GM23338 (cell line): ENCODE data around the gene PDE7B. TPM values are rescaled to one million over a fixed set of nuclear protein-coding genes. Genes with fewer than 3 reads are reported as not detected.

Experiments used
- ATAC-seq: fragments of 200-7000 bp; cut with Tn5 transposase; 3 replicates; pipeline ENCODE4 v1.9.1; 2020
- DNase-seq: peaks from one replicate; pipeline ENCODE4 v3.0.0-alpha.2; 2015; ENCODE audit warnings: low spot score
- H2AFZ ChIP-seq: fragments of 200-600 bp; sonication (generic); 2 replicates; pipeline ENCODE4 v1.8.0; 2016; ENCODE audit warnings: antibody characterized with exemption, mild to moderate bottlenecking, moderate library complexity
- H3F3A ChIP-seq: fragments of 200-600 bp; sonication (generic); replicated peaks from 2 replicates; pipeline ENCODE4 v1.8.0; 2017; ENCODE audit warnings: antibody characterized with exemption, mixed run types, low read depth
- H3K27ac ChIP-seq: fragments of 200-600 bp; sonication (generic); 2 replicates; pipeline ENCODE4 v1.6.1; 2016; ENCODE audit warnings: low read depth
- H3K27me3 ChIP-seq: fragments of 200-600 bp; sonication (generic); 2 replicates; pipeline ENCODE4 v1.8.0; 2016; ENCODE audit warnings: mild to moderate bottlenecking, mixed run types, moderate library complexity; ENCODE audit not compliant: insufficient read depth
- H3K36me3 ChIP-seq: fragments of 200-600 bp; sonication (generic); 2 replicates; pipeline ENCODE4 v1.8.0; 2016; ENCODE audit warnings: mild to moderate bottlenecking; ENCODE audit not compliant: insufficient read depth
- H3K4me1 ChIP-seq: fragments of 200-600 bp; sonication (generic); 2 replicates; pipeline ENCODE4 v1.8.0; 2016; ENCODE audit warnings: mild to moderate bottlenecking, moderate library complexity; ENCODE audit not compliant: insufficient read depth
- H3K4me2 ChIP-seq: fragments of 200-600 bp; sonication (generic); 2 replicates; pipeline ENCODE4 v1.7.1; 2017; ENCODE audit warnings: mixed run types
- H3K4me3 ChIP-seq: fragments of 200-600 bp; sonication (generic); 2 replicates; pipeline ENCODE4 v1.6.1; 2016; ENCODE audit warnings: mixed run types
- H3K79me2 ChIP-seq: fragments of 200-600 bp; sonication (generic); replicated peaks from 2 replicates; pipeline ENCODE4 v1.8.0; 2017; ENCODE audit warnings: mild to moderate bottlenecking; ENCODE audit not compliant: insufficient read depth
- H3K9me2 ChIP-seq: fragments of 200-600 bp; sonication (generic); 2 replicates; pipeline ENCODE4 v1.8.0; 2017; ENCODE audit not compliant: insufficient read depth
- H4K20me1 ChIP-seq: fragments of 200-600 bp; sonication (generic); replicated peaks from 2 replicates; pipeline ENCODE4 v1.8.0; 2017; ENCODE audit warnings: mild to moderate bottlenecking; ENCODE audit not compliant: insufficient read depth
- H3K27ac Mint-ChIP-seq: 2 replicates; pipeline ENCODE4 v1.8.0; 2020; ENCODE audit warnings: inconsistent platforms, mild to moderate bottlenecking, moderate library complexity, mixed read lengths
- H3K27me3 Mint-ChIP-seq: 3 replicates; pipeline ENCODE4 v1.8.0; 2022; ENCODE audit warnings: low read depth, mild to moderate bottlenecking, moderate library complexity, mixed read lengths, inconsistent platforms; ENCODE audit not compliant: insufficient read depth, poor library complexity
- H3K36me3 Mint-ChIP-seq: 3 replicates; pipeline ENCODE4 v1.8.0; 2021; ENCODE audit warnings: low read depth, mild to moderate bottlenecking, inconsistent platforms, moderate library complexity, mixed read lengths
- H3K4me1 Mint-ChIP-seq: 3 replicates; pipeline ENCODE4 v1.8.0; 2020; ENCODE audit warnings: mild to moderate bottlenecking, inconsistent platforms, mixed read lengths
- H3K4me3 Mint-ChIP-seq: 3 replicates; pipeline ENCODE4 v1.8.0; 2021; ENCODE audit warnings: moderate library complexity, mild to moderate bottlenecking, inconsistent platforms, mixed read lengths
- H3K9me3 Mint-ChIP-seq: 3 replicates; pipeline ENCODE4 v1.8.0; 2020; ENCODE audit warnings: moderate library complexity, mild to moderate bottlenecking, inconsistent platforms, mixed read lengths
- CREB1 ChIP-seq: fragments of 250-450 bp; sonication (Bioruptor Pico); IDR thresholded peaks from 2 replicates; pipeline ENCODE4 v1.5.0; 2020; ENCODE audit warnings: low read depth, mild to moderate bottlenecking, moderate library complexity
- CTCF ChIP-seq, 2 experiments: fragments of 200-600 bp in 1 of 2; sonication (generic) in 1 of 2; conservative IDR thresholded peaks; 2 replicates each; pipeline versions ENCODE4 v1.5.1 to v1.6.1; 2016 to 2017; ENCODE audit warnings: antibody characterized with exemption in 2 of 2, low read depth in 2 of 2, mild to moderate bottlenecking in 2 of 2, moderate library complexity in 1 of 2
- ETS1 ChIP-seq: IDR thresholded peaks from 2 replicates; pipeline ENCODE4 v1.6.1; 2016; ENCODE audit warnings: antibody characterized with exemption
- EZH2 ChIP-seq: fragments of 200-600 bp; sonication (generic); IDR thresholded peaks from one replicate; pipeline ENCODE4 v1.8.0; 2017; ENCODE audit warnings: antibody characterized with exemption, mild to moderate bottlenecking, low read depth; ENCODE audit not compliant: unreplicated experiment
- EZH2phosphoT487 ChIP-seq: fragments of 200-600 bp; sonication (generic); IDR thresholded peaks from one replicate; pipeline ENCODE4 v1.8.1; 2018; ENCODE audit warnings: antibody characterized with exemption; ENCODE audit not compliant: unreplicated experiment
- JUNB ChIP-seq: IDR thresholded peaks from one replicate; pipeline ENCODE4 v1.6.1; 2016; ENCODE audit warnings: antibody characterized with exemption; ENCODE audit not compliant: unreplicated experiment
- NANOG ChIP-seq: IDR thresholded peaks from 2 replicates; pipeline ENCODE4 v1.6.1; 2016; ENCODE audit warnings: antibody characterized with exemption, borderline replicate concordance
- POLR2AphosphoS5 ChIP-seq: IDR thresholded peaks from 2 replicates; pipeline ENCODE4 v1.6.1; 2016; ENCODE audit warnings: antibody characterized with exemption, low read depth
- REST ChIP-seq: IDR thresholded peaks from one replicate; pipeline ENCODE4 v1.6.1; 2018; ENCODE audit warnings: antibody characterized with exemption; ENCODE audit not compliant: unreplicated experiment
- STAT1 ChIP-seq: IDR thresholded peaks from one replicate; pipeline ENCODE4 v1.6.1; 2016; ENCODE audit warnings: antibody characterized with exemption; ENCODE audit not compliant: unreplicated experiment
- ZNF114 ChIP-seq: fragments of 250-450 bp; sonication (Bioruptor Pico); IDR thresholded peaks from 2 replicates; pipeline ENCODE4 v1.5.0; 2020; ENCODE audit warnings: mild to moderate bottlenecking, moderate library complexity
- ZNF331 ChIP-seq: fragments of 250-450 bp; sonication (Bioruptor Pico); IDR thresholded peaks from 2 replicates; pipeline ENCODE4 v1.5.0; 2020; ENCODE audit warnings: low read depth, mild to moderate bottlenecking, moderate library complexity
- ZNF462 ChIP-seq: fragments of 250-450 bp; sonication (Bioruptor Pico); IDR thresholded peaks from 2 replicates; pipeline ENCODE4 v1.5.0; 2020; ENCODE audit warnings: mild to moderate bottlenecking, moderate library complexity
- polyA plus RNA-seq: library from polyadenylated mRNA; unstranded; fragments of >200 nt; fragmentation: Nextera tagmentation; extraction: Ambion mirVana; gene quantifications from 2 replicates; pipeline ENCODE4 v1.2.1, GENCODE V29; 2016
- total RNA-seq: library from RNA; depleted of rRNA; stranded (reverse); fragments of >200 nt; shearing (Covaris generic); gene quantifications from 2 replicates; pipeline ENCODE4 v1.2.3, GENCODE V29; 2014

PDE7B gene
- total and polyA plus RNA-seq, 2 experiments from 2014 or later, result 0.07 TPM; not detected in 1

GRCh38 chr6:135860361-135860760, 8.9 kb downstream of the PDE7B start:
- Histone ChIP-seq H3K79me2 (no peaks in the 10 kb centered on the region), H3K4me3 (no peak overlapping the region), H4K20me1 (no peaks in the 10 kb centered on the region), H3K27ac (no peak overlapping the region), H3K4me1 (no peaks in the 10 kb centered on the region), H3K4me2 (no peak overlapping the region), H3K9me2 (no peaks in the 10 kb centered on the region), H3K27me3 (no peaks in the 10 kb centered on the region), H3K36me3 (no peaks in the 10 kb centered on the region), H2AFZ (no peak overlapping the region), H3F3A (no peaks in the 10 kb centered on the region)
- Mint-ChIP-seq H3K4me1 (no peaks in the 10 kb centered on the region), H3K36me3 (no peaks in the 10 kb centered on the region), H3K27ac (no peak overlapping the region), H3K27me3 (no peaks in the 10 kb centered on the region), H3K4me3 (no peak overlapping the region), H3K9me3 (peaks cover 2% of the 10 kb centered on the region; the same call in 2 of the 3 replicates)
- TF ChIP-seq STAT1 (no peak), EZH2 (no peak), EZH2phosphoT487 (no peak), ZNF462 (CRISPR knock-in tag) (no peak), CREB1 (CRISPR knock-in tag) (no peak), NANOG (no peak), POLR2AphosphoS5 (no peak), JUNB (no peak), ETS1 (no peak), ZNF331 (CRISPR knock-in tag) (no peak), CTCF (conservative IDR thresholded peaks at IDR 0.05; ENCODE audit: low read depth in 2 of 2) (no peak), ZNF114 (CRISPR knock-in tag) (no peak), REST (no peak)
- DNase-seq, result no peak
- ATAC-seq, result no peak
